Thyroid gland (tissue), 4 donors: Measurements from ENCODE around the gene PRELP. TPM values are rescaled to one million over a fixed set of nuclear protein-coding genes. Genes with fewer than 3 reads are reported as not detected.

ENCODE experiments used
- DNase-seq, 2 donors: peaks; one replicate each; pipeline ENCODE4 v3.0.0-alpha.2; 2019
- H3K27ac ChIP-seq, 3 donors: fragments of 200-600 bp; sonication (generic); 1 replicate in 2 of 3; 2 replicates in 1 of 3; pipeline ENCODE4 v1.5.1; 2016 to 2019; ENCODE audit warnings: mild to moderate bottlenecking in 1 of 3, moderate library complexity in 1 of 3
- H3K27me3 ChIP-seq: fragments of 200-600 bp; sonication (generic); one replicate; pipeline ENCODE4 v1.5.1; 2019
- H3K36me3 ChIP-seq, 2 donors: fragments of 200-600 bp; sonication (generic); one replicate each; pipeline ENCODE4 v1.5.1; 2016 to 2019
- H3K4me1 ChIP-seq, 2 donors: fragments of 200-600 bp; sonication (generic); one replicate each; pipeline ENCODE4 v1.5.1; 2017 to 2019
- H3K4me3 ChIP-seq, 3 donors: fragments of 200-600 bp; sonication (generic); replicated peaks in 1 of 3; 1 replicate in 2 of 3; 2 replicates in 1 of 3; pipeline ENCODE4 v1.5.1; 2016; ENCODE audit warnings: mild to moderate bottlenecking in 1 of 3
- H3K9me3 ChIP-seq: fragments of 200-600 bp; sonication (generic); one replicate; pipeline ENCODE4 v1.5.1; 2017
- POLR2A ChIP-seq, 2 donors: fragments of 450-650 bp; IDR thresholded peaks; one replicate each; pipeline ENCODE4 v1.6.1; 2017; ENCODE audit warnings: antibody characterized with exemption in 2 of 2, mild to moderate bottlenecking in 2 of 2, moderate library complexity in 1 of 2
- WGBS, 2 donors: methylation state at CpG; one replicate each; pipeline ENCODE4 v1.1.5; 2017; 5-methylcytosine and 5-hydroxymethylcytosine counted together
- intact Hi-C: fragments of 100-400 bp; cut with DNase I; formaldehyde crosslinking; loops from one replicate; pipeline ENCODE4 v1.15.1; 2023
- total RNA-seq, 4 donors: library from RNA; depleted of rRNA; stranded (reverse); fragments of >200 nt; gene quantifications; one replicate each; pipeline ENCODE4 v1.2.3, GENCODE V29; 2016
- TF ChIP-seq, protein P1 (sequence below), 6 experiments: fragments of 200-600 bp in 3 of 6; fragments of 450-650 bp in 3 of 6; sonication (generic) in 3 of 6; IDR thresholded peaks; one replicate each; pipeline ENCODE4 v1.5.1; 2016 to 2019; ENCODE audit warnings: antibody characterized with exemption in 6 of 6, mild to moderate bottlenecking in 2 of 6, inconsistent platforms in 1 of 6, moderate library complexity in 1 of 6

Gene PRELP
- total RNA-seq, 4 donors from 2014 or later, result 17.5 to 86.1 (median 35.4) TPM

DNA sequence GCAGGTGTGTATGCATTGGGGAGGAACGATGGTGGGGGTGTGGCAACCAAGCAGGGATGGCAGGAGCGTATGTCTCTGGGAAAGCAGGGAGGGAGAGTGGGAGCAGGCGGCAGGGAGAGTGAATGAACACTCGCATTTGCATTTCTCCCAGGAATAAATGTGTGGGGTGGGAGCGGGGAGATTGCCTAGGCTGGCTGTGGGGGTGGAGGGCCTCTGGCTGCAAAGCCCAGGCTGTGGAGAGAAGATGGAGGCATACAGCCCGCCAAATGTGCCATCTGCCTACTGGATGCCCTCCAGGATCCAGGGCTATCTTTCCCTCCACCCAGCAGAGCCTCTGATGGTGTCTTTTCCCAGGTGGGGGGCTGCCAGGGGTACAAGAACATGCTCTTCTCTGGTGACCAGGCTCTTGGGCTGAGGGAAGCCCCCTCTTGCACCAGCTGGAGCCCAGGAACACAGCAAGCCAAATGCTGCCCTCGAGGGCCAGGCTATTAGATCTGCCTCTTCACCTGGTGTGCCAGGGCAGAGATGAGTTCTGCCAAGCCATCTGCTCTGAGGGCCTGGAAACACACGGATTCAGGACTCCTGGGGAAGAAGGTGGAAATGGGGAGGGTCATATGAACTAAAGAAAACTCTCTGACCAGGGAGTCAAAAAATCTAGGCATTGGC, 16.6 kb downstream of the PRELP start:
- H3K4me1 ChIP-seq, result peaks cover 4 to 7% of the 10 kb centered on the region in 2 donors
- H3K36me3 ChIP-seq, result no peaks in the 10 kb centered on the region
- TF ChIP-seq, protein P1, sequence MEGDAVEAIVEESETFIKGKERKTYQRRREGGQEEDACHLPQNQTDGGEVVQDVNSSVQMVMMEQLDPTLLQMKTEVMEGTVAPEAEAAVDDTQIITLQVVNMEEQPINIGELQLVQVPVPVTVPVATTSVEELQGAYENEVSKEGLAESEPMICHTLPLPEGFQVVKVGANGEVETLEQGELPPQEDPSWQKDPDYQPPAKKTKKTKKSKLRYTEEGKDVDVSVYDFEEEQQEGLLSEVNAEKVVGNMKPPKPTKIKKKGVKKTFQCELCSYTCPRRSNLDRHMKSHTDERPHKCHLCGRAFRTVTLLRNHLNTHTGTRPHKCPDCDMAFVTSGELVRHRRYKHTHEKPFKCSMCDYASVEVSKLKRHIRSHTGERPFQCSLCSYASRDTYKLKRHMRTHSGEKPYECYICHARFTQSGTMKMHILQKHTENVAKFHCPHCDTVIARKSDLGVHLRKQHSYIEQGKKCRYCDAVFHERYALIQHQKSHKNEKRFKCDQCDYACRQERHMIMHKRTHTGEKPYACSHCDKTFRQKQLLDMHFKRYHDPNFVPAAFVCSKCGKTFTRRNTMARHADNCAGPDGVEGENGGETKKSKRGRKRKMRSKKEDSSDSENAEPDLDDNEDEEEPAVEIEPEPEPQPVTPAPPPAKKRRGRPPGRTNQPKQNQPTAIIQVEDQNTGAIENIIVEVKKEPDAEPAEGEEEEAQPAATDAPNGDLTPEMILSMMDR (IDR thresholded peaks at IDR 0.05), result no peak
- TF ChIP-seq POLR2A (IDR thresholded peaks at IDR 0.05), result no peak
- 55 to 65% methylated on average over 6 to 7 of the region's 8 CpGs for WGBS, 2 donors
- no peak overlapping the region for H3K4me3 ChIP-seq
- H3K27ac ChIP-seq, result no peak overlapping the region
- intact Hi-C loops, result no loop called here
- no peaks in the 10 kb centered on the region for H3K9me3 ChIP-seq
- DNase-seq, result no peak
- H3K27me3 ChIP-seq, result no peaks in the 10 kb centered on the region

DNA sequence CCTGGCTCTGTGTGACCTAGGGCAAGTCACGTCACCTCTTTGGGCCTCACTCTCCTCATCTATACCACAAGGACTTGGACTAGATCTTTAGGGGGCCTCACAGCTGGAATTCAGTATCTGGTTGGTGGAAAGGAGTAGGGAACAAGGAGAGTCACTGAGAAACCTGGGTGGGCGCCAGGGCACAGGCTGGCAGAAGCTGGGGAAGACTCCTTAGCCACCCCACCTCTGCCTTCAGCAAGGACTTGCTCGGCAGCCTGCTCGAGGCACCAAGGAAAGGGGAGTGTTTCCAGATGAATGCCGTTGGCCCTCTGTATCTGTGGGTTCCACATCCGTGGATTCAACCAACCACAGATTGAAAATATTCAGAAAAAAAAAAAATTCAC, 17.1 kb downstream of the PRELP start:
- H3K27me3 ChIP-seq, result no peaks in the 10 kb centered on the region
- intact Hi-C loops, result no loop called here
- peaks cover 4 to 5% of the 10 kb centered on the region in 2 donors for H3K4me1 ChIP-seq
- H3K4me3 ChIP-seq, result no peak overlapping the region
- WGBS, 2 donors, result 77 to 80% methylated on average over 6 of the region's 6 CpGs
- no peaks in the 10 kb centered on the region for H3K36me3 ChIP-seq
- TF ChIP-seq, protein P1 (IDR thresholded peaks at IDR 0.05), result no peak
- TF ChIP-seq POLR2A (IDR thresholded peaks at IDR 0.05), result no peak
- H3K9me3 ChIP-seq, result no peaks in the 10 kb centered on the region
- no peak overlapping the region for H3K27ac ChIP-seq
- no peak for DNase-seq

DNA sequence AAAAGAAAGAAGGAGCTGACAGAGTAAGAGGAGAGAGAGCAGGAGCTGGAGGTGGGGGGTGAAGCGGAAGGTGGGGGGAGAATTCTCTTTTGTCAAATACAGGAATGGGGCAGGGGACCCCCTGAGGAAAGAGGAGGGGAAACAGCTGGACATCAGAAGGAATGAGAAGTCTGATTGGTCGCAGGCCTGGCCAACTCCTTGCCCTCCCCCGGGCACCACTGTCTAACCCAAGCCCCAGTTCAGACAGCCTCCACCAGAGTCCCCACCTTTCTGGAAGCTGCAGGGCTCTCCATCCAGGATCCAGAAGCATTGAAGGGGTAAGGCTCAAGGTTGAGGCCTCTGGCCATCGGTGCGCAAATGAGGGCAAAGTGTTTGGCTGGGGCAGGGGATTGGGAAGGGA, 18.3 kb downstream of the PRELP start, which contains the start of gene OPTC:
Gene OPTC, plus strand, starts transcription at position 253 of the 400 bp plus-strand sequence. CDS start 1,853 bp downstream, outside the sequence.
- DNase-seq, result no peak
- H3K9me3 ChIP-seq, result no peaks in the 10 kb centered on the region
- H3K4me1 ChIP-seq, result no peaks in the 10 kb centered on the region
- no peak within 1 kb of the TSS for H3K27ac ChIP-seq
- H3K36me3 ChIP-seq, result no peaks in the 10 kb centered on the region
- no peak within 1 kb of the TSS for H3K4me3 ChIP-seq
- intact Hi-C loops, result no loop called here
- TF ChIP-seq POLR2A (IDR thresholded peaks at IDR 0.05), result no peak
- TF ChIP-seq, protein P1 (IDR thresholded peaks at IDR 0.05), result no peak
- WGBS, 2 donors, result 82 to 83% methylated on average over 5 of the region's 5 CpGs
- no peaks in the 10 kb centered on the region for H3K27me3 ChIP-seq

DNA sequence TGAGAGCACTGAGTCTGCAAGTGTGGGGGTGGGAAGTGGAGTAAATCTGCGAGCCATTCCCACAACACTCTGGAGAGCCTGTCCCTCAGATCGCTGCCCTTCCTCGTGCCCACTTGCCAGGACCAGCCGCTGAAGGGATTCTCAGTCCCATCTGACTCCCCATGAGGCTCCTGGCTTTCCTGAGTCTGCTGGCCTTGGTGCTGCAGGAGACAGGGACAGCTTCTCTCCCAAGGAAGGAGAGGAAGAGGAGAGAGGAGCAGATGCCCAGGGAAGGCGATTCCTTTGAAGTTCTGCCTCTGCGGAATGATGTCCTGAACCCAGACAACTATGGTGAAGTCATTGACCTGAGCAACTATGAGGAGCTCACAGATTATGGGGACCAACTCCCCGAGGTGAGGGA, 20.2 kb downstream of the PRELP start:
- Histone ChIP-seq H3K36me3 (no peaks in the 10 kb centered on the region), H3K4me3 (no peak overlapping the region), H3K27ac (no peak overlapping the region), H3K27me3 (no peaks in the 10 kb centered on the region), H3K4me1 (no peaks in the 10 kb centered on the region), H3K9me3 (no peaks in the 10 kb centered on the region)
- intact Hi-C loops, result no loop called here
- no peak for DNase-seq
- no peak for TF ChIP-seq POLR2A (IDR thresholded peaks at IDR 0.05)
- TF ChIP-seq, protein P1 (IDR thresholded peaks at IDR 0.05), result no peak
- 69 to 89% methylated on average over 4 to 7 of the region's 7 CpGs for WGBS, 2 donors

DNA sequence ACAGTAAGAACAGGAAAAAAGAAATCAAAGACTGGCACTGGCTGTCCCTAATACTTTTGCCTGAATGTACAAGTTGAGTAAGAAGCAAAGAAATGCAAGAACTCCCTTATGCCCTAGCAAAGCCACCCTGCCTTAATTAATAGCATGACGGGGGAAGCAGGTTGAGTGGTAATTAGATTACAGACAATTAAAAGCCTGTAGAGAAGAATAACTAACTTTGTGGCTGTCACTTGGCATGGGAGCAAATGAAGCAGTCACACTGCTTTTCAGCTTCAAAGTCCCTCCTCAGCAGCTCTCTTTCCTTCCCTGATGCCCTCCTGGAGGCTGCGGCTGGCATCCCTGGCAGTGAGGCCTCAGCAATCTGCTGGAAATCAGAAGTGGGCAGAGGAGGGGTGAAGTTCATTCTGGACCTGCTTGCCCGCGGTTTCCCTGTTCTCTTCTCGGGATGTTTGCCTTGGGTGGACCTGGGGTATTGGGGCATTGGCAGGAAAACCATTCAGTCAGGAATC, 21.7 kb downstream of the PRELP start:
- 89 to 95% methylated on average over 5 of the region's 5 CpGs for WGBS, 2 donors
- Histone ChIP-seq H3K36me3 (no peaks in the 10 kb centered on the region), H3K4me1 (no peaks in the 10 kb centered on the region), H3K9me3 (no peaks in the 10 kb centered on the region), H3K27me3 (no peaks in the 10 kb centered on the region), H3K4me3 (no peak overlapping the region), H3K27ac (no peak overlapping the region)
- no peak for DNase-seq
- intact Hi-C loops, result no loop called here
- no peak for TF ChIP-seq POLR2A (IDR thresholded peaks at IDR 0.05)
- TF ChIP-seq, protein P1 (IDR thresholded peaks at IDR 0.05), result no peak
